Glomerular visceral epithelial cell (primary cell): ENCODE data around the gene CCDC117.
"Not testable (repeated sequence)": the region's sequence is repeated elsewhere in the genome, so short reads cannot be mapped to it uniquely, and the experiment has no call there.

Source experiments
- DNase-seq: peaks from one replicate; pipeline ENCODE4 v3.0.0-alpha.2; 2016; ENCODE audit errors: extremely low spot score

CCDC117 gene

DNA sequence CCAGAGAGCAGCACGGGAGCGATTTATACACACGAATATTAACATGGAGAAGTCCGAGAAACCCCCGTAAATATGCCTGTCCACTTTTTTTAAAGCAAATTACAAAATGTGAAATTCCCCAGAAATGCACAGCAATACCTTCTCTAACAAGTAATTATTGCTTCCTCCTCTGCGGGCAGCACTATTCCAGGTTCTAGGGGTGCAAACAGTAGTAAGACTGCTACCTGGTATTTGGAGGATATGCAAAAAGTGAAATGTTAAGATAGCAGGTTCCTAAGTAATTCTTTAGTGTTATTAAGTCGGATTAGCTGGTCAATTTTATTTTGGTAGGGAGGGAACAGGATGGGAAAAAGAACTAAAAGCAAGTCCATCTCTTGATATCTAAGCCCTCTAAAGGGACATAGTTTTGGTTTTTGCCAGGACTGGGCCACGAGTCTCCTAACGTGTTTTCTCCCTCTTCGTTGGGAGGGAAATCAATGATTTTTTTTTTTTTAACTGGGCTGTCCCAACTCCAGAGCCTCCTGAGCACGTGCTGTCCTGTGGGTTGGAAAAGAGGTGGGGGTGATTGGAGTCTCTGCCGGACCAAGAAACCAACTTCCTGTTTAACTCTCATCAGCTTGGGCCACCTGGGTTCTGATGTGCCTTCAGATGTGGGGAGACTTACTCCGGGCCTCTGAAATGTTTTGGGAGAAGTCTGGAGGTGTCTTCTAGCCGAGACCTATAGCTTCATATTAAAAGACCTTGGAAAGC, 29.5 kb downstream of the CCDC117 start:
- peak; percentile 28 for DNase-seq

DNA sequence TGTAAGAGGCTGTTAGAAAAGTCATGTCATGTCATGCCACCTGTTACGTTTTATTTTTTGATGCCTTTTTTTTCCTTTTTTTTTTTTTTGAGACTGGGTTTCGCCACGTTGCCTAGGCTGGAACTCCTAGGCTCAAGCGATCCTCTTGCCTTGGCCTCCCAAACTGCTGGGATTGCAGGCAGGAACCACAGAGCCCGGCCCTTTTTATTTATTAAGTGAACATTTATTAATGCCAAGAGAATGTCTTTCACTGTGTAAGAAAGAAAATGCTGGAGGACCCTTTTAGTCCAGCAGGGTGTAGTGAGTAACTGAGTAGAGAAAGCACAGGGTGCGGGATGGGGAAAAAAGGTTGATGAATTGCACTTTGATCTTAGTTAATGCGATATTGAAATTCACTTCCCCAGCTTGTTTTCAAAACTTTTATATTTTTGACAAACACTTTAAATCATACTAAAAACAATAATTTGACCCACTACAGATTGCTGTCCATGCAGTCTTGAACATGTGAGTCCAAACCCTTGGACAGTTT, 30.2 kb downstream of the CCDC117 start:
- DNase-seq: no peak

DNA sequence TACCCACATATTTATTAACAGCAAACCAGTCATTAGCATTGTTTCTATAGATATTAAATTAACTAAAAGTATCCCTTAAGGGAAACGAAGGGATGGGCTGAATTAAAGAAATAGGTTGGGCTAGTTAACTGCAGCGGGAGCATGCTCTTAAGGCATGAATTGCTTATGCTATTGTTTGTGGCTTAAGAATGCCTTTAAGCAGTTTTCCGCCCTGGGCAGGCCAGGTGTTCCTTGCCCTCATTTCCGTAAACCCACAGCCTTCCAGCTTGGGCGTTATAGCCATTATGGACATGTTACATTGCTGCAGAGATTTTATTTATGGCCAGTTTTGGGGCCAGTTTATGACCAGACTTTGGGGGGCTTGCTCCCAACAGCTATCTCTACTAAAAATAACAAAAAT, 32.9 kb downstream of the CCDC117 start:
- not testable (repeated sequence) for DNase-seq

DNA sequence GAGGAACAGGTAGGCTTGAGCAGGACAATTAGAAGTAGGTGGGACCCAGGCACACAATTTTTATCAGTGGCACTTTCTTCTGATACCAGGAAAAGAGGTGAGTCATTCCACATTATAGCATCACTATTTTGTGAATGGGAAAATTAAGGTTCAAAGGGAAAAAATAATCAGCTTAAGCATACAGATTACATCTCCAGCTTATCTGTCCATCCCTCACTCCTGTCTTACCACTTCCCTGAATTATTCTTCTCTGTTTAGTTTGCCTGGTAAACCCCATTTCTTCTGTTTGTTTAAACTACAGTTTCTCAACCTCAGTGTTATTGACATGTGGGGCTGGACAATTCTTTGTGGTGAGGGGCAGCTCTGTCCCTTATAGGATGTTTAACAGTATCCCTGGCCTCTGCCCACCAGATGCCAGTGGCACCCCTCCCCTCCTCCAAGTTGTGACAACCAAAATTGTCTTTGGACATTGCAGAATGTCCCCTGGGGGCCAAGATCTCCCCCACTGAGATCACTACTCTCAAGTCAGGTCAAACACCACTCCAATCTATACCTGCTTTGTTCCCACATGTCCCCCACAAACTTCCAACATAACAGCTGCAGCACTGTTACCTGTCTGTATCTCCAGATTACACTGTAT, 36.3 kb downstream of the CCDC117 start:
- no peak for DNase-seq

DNA sequence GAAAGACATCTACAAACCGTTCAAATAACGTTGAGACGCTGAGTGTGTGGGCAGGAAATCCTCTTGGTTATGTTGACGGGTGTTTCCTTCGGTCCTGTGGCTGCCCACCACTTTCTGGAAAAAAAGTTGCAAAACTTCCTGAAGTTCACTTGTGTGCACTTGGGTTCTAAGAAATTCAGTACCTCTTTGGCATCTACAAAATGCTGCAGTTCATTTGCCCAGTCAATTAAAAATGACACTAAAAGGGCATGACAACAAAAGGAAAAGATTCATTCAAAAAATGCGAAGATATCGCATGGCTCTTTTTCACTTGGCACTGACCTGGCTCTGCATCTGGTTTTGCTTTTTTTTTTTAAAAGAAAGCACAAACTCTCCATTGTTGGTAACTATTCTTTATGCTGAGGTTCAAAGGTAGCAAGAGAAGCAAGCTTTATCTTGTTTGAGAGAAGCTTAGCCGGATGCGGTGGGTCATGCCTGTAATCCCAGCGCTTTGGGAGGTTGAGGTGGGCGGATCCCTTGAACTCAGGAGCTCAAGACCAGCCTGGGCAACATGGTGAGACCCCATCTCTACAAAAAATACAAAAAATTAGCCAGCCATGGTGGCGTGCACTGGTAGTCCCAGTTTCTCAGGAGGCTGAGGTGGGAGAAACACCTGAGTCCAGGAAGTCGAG, 38.5 kb downstream of the CCDC117 start:
- no peak for DNase-seq

DNA sequence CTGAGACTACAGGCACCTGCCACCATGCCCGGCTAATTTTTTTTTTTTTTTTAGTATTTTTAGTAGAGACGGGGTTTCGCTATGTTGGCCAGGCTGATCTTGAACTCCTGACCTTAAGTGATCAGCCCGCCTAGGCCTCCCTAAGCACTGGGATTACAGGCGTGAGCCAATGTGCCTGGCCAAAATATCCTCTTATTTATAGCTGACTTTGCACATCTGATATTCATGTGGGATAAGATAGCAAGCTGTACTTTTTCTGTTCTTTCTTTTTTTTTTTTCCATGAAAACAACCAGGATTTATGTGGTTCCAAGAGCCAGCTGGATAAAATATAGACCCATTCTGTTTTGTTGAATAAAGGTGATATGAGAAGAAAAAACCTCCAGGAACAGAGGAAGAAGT, 40.0 kb downstream of the CCDC117 start:
- no peak for DNase-seq

DNA sequence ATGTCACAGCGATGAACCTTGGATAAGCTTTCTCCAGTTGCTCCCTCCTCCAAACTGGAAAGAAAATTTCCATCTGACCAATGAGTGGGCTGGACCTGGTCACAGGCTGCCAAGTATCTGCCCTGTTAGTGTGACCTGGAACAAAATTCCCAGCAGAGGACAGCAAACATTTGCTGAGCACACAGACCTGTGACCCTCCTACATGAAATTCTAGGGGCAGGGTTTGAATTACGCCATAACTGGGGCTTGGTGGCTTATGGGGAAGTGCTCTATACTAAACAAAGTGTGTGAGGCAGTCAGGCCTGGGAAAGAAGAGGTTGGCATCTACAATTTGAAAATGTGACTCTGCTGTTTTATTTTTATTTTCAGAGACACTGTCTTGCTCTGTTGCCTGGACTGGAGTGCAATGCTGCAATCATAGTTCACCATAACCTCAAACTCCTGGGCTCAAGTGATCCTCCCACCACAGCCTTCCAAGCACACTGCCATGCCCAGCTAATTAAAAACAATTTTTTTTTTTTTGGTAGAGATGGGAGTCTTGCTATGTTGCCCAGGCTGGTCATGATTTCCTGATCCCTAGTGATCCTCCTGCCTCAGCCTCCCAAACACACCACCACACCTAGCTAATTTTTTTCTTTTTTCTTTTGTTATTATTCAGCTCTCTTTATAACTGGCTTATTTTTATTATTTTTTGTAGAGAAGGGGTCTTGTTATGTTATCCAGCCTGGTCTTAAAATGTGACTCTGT, 41.5 kb downstream of the CCDC117 start:
- no peak for DNase-seq

DNA sequence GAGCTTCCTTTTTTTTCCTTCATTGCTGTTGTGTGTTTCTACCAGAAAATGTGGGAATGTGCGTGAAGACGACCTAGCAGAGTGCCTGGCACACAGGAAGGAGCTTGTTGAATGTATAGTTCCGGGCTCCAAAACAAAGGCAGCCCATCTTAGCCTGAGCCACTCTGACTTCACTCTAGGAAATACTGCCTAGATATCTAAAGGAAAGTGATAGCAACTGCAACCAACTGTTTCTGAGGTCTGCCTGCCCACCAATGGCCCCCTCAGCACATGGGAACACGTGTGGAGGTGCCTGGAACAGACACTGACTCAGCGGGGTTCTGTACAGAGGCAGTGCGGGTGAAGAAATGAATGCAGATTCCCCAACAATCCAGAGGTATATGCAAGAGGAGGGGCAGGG, 42.6 kb downstream of the CCDC117 start:
- DNase-seq: no peak

DNA sequence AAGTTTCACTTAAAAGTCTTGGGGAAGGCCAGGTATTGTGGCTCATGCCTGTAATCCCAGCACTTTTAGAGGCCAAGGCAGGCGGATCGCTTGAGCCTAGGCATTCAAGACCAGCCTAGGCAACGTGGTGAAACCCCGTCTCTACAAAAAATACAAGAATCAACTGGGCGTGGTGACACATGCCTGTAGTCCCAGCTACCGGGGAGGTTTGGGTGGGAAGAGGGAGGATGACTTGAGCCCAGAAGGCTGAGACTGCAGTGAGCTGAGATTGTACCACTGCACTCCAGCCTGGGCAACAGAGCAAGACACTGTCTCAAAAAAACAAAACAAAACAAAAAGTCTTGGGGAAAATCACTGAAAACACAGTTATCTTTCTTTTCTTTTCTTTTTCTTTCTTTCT, 43.2 kb downstream of the CCDC117 start:
- no peak for DNase-seq

DNA sequence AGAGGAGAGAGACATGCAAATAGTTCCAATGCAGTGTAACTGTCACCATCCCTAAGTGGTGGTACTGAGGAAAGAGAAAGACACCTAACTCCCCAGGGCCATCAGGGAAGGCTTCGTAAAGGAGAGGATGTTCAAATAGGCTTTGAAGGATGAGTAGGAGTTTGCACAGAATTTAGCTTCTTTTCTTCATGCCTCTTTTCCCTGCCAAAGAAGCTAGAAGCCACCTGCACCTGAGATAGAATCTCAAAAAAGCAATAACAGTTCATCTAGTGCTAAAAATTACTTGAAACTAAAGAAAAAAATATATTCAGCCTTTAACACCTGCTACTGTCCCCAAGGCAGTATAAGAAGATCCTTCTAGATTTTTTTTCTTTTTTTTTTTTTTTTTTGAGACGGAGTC, 44.6 kb downstream of the CCDC117 start:
- no peak for DNase-seq

DNA sequence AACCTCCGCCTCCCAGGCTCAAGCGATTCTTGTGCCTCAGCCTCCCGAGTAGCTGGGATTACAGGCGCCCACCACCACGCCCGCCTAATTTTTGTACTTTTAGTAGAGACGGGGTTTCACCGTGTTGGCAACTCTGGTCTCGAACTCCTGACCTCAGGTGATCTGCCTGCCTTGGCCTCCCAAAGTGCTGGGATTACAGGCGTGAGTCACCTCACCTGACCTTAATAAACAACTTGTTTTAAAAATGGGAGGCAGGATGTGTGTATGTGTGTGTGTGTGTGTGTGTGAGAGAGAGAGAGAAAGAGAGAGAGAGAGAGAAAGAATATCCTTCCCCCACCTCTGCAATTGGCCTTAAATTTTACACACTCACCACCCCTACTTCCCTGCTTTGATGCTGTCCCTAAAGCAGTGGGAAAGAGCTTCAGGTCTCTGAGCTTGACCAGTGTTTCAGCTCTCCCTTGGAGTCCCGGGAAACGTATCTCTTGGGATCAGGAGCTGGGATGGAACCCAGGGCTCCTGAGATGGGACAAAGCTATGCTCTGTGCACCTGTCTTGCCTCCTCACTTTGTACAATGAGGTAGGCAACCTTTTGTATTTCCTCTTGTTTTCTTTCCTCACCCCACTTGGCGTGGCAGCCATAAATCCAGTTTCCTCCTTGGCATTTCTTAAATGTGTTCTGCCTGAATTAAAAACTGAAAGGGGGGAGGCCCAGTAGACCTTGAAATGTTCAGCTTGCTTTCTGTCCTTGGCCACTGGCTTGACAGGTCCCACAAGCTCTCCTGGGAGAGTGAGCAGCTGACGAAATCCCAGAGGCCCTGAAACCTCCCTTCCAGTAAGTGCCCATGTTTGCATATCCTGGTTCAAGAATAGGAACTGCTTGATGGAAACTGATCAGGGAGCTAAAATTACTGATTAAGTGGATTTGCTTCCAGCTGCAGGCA, 45.7 kb downstream of the CCDC117 start:
- no peak for DNase-seq

DNA sequence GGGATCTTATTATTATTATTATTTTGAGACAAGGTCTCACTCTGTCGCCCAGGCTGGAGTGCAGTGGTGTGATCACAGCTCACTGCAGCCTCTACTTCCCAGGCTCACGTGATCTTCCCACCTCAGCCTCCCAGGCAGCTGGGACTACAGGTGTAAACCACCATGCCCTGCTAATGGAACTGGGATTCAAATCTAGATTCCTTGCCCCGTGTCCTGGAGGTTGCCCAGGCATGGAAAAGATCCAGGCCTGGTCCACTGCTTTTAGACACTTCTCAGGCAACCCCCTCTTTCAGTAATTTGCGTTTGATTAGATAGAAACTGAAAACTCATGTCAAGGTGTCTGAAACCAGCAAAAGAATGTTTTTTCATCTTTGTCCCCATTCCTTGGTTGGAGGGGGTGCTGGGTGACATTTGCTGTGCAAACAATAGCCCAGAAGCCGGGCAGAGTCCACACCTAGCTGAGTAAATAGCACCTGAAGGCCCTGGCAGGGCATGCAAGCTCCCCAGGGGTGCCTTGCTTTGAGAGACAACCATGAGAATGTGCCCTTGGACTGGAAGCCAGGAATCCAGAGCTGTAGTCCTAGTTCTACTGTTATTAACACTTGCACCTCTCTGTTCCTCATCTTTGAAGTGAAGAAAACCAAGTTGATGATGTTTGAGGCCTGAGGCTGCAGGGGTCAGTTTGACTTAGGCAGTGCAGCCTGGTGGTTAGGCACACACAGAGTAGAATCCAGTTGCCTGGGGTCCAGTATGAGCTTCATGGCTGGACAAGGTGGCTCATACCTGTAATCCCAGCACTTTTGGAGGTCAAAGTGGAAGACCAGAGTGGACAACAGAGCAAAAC, 47.0 kb downstream of the CCDC117 start:
- no peak for DNase-seq

DNA sequence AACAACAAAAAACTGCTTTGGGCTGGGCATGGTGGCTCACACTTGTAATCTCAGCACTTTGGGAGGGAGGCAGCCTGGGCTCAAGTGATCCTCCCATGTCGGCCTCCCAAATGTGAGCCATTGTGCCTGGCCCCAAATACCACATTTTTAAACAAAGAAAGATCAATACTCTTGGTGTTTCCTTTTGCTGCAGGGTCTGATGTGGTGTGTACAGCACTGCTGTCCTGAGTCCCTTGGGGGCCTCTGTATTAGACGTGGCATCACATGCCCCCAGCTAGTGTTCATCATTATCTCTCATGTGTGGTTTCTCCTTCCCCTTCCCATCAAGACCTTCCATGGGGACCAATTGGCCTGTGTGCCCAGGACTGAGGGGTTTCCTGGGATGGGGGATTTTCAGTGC, 48.4 kb downstream of the CCDC117 start:
- no peak for DNase-seq

DNA sequence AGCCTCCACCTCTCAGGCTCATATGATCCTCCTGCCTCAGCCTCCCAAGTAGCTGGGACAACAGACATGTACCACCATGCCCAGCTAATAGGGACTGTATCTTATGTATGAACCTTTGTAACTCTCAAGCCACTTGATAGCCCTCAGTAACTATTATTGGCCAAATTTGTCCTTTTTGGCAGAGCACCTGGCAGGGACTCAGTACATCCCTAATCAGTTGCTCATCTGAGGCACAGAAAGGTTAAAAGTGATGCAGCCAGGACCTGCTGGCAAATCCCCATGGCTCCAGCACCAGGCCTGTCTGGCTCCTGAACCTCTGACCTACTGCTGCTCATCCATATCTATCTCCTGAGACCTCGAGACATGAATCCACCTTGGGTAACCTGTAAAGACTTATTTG, 49.0 kb downstream of the CCDC117 start:
- no peak for DNase-seq

DNA sequence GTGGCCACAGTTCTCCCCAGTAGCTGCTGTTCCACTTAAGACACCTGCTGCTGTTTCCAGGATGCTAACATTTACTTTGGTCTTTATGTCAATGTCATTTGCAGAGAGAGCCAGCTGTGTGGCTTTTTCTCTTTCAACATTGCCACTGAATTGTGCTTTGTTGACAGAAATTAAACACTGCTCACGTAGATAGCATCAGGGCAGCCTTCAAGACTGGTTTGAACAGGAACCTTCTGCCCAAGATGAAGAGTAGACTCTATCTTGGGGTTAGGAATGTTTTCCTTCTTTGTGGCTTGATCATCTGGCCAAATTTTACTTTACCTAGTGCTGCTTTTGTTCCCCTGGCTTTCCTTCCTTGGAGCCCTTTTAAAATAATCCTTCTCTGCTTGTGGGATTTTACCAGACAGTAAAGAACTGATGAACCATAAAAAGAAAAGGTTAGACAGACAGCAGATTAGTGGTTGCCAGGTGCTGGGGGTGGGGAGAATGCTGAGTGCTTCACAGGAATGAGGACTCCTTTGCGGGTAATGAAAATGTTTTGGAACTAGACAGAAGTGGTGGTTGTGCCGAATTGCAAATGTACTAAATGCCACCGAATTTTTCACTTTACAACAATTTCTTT, 50.5 kb downstream of the CCDC117 start:
- DNase-seq: no peak

DNA sequence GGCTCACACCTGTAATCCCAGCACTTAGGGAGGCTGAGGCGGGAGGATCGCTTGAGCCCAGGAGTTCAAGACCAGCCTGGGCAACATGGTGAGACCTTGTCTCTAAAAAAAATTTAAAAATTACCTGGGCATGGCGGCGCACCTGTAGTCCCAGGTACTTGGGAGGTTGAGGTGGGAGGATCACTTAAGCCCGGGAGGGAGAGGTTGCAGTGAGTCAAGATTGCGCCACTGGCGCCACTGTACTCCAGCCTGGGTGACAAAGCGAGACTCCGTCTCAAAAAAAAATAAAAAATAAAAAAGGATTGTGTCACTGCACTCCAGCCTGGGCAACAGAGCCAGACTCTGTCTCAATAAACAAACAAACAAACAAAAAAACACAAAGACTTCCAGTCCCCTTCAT, 52.0 kb downstream of the CCDC117 start:
- not testable (repeated sequence) for DNase-seq

DNA sequence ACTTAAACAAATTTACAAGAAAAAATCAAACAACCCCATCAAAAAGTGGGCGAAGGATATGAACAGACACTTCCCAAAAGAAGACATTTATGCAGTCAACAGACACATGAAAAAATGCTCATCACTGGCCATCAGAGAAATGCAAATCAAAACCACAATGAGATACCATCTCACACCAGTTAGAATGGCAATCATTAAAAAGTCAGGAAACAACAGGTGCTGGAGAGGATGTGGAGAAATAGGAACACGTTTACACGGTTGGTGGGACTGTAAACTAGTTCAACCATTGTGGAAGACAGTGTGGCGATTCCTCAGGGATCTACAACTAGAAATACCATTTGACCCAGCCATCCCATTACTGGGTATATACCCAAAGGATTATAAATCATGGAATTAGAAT, 53.9 kb downstream of the CCDC117 start:
- DNase-seq: not testable (repeated sequence)

DNA sequence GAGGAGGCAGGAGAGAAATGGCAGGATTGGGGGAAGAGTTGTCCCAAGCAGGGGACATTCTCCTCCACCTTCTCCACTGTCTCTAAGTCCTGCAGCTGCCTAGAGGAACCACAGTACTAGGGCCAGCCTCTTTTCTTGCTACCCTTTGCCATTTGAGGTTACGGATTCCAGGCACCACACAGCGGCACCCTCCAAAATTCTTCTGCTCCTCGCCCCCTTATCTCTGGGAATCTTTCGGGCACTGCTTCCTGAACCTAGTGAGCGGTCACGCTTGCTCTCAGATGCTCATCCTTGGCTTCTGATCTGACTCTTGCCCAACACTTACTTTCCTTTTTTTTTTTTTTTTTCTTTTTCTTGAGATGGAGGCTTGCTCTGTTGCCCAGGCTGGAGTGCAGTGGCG, 54.4 kb downstream of the CCDC117 start:
- no peak for DNase-seq

DNA sequence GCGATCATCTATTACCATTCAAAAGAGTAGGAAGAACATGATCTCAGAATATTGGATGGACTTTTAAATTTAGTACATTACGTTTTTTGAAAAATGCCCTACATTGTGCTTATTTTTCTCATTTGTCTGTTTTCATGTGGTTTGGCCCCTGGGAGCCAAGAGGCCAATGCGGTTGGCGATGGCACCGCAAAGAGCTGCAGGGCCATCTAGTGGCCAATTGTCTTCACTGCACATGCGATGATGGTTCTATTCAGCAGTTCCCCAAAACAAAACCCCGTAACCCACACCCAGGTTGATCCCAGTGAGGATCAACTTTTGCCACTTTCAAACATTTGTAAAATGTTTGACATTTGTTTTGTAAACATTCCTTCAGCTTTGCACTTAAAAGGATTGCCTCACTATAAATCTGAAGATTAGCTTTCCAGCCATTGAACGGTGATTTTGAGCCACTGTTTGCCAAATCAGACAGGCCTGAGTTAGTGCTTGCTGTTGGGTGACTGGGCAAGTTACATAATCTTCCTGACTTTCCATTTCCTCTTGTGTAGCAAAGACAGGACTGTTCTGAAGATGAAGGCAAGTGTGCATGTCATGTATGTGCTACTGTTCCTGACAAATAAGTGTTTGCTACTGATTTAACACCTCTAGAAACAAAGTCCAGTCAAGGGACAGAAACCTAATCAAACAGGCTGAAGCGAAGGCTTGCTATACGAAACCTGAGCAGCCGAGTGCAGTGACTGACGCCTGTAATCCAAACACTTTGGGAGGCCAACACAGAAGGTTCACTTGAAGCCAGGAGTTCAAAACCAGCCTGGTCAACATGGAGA, 57.1 kb downstream of the CCDC117 start:
- peak; percentile 61 for DNase-seq
